Parathyroid adenoma (tissue), 2 donors: ENCODE data around the gene SLC22A23.

ENCODE experiments used
- H2AFZ ChIP-seq: fragments of 300-600 bp; sonication (generic); one replicate; pipeline ENCODE4 v1.7.0; 2017; ENCODE audit warnings: antibody characterized with exemption, mild to moderate bottlenecking
- H3K27ac ChIP-seq: fragments of 300-600 bp; sonication (generic); one replicate; pipeline ENCODE4 v1.7.0; 2017
- H3K27me3 ChIP-seq: fragments of 300-600 bp; sonication (generic); one replicate; pipeline ENCODE4 v1.7.0; 2017; ENCODE audit warnings: low read length; ENCODE audit not compliant: control insufficient read depth, insufficient read depth
- H3K36me3 ChIP-seq: fragments of 300-600 bp; sonication (generic); one replicate; pipeline ENCODE4 v1.7.0; 2017; ENCODE audit warnings: low read length; ENCODE audit not compliant: control insufficient read depth, insufficient read depth
- H3K4me1 ChIP-seq: fragments of 300-600 bp; sonication (generic); one replicate; pipeline ENCODE4 v1.7.0; 2017; ENCODE audit warnings: control low read depth
- H3K4me2 ChIP-seq: fragments of 300-600 bp; sonication (generic); one replicate; pipeline ENCODE4 v1.7.0; 2017; ENCODE audit warnings: low read length
- H3K4me3 ChIP-seq: fragments of 300-600 bp; sonication (generic); one replicate; pipeline ENCODE4 v1.7.0; 2017; ENCODE audit warnings: low read depth, low read length
- H3K79me2 ChIP-seq: fragments of 300-600 bp; sonication (generic); one replicate; pipeline ENCODE4 v1.7.0; 2017; ENCODE audit warnings: control low read depth
- H3K9ac ChIP-seq: fragments of 300-600 bp; sonication (generic); one replicate; pipeline ENCODE4 v1.7.0; 2017; ENCODE audit warnings: mild to moderate bottlenecking
- H3K9me3 ChIP-seq: fragments of 300-600 bp; sonication (generic); one replicate; pipeline ENCODE4 v1.7.0; 2017; ENCODE audit warnings: low read length; ENCODE audit not compliant: control insufficient read depth
- CTCF ChIP-seq: fragments of 300-600 bp; sonication (generic); IDR thresholded peaks from one replicate; pipeline ENCODE4 v1.7.0; 2017; ENCODE audit warnings: antibody characterized with exemption, mild to moderate bottlenecking
- donor health status: primary hyperparathyroidism.

The SLC22A23 gene

DNA sequence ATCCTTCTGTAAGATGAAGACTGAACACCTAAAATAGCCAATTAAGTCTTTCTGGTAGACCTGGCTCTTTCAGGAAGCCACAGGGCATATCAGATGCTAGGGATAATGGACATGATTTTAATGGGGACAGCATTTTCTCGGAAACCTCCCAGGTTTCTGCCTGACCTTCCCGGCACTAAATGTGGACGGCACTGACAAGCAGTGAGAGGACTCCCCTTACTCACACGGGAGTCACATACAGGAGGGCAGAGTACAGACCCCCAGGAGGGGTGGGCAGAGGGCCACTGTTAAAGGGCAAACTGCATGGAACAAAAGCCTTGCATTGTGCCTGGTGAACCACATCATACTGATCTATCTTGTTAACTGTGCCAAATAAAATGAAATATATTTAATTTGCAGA, 178.2 kb downstream of the SLC22A23 start:
- no peaks in the 10 kb centered on the region for H3K36me3 ChIP-seq
- no peak for TF ChIP-seq CTCF
- no peak overlapping the region for H3K9ac ChIP-seq
- H3K4me3 ChIP-seq: no peak overlapping the region
- no peaks in the 10 kb centered on the region for H3K79me2 ChIP-seq
- no peak overlapping the region for H3K4me2 ChIP-seq
- no peak overlapping the region for H3K27ac ChIP-seq
- no peaks in the 10 kb centered on the region for H3K4me1 ChIP-seq
- no peaks in the 10 kb centered on the region for H3K27me3 ChIP-seq
- no peaks in the 10 kb centered on the region for H3K9me3 ChIP-seq
- no peak overlapping the region for H2AFZ ChIP-seq

- Histone ChIP-seq H3K27me3 (no peaks in the 10 kb centered on the region), H3K36me3 (no peaks in the 10 kb centered on the region), H3K27ac (no peak overlapping the region), H3K9me3 (no peaks in the 10 kb centered on the region), H3K9ac (no peak overlapping the region), H3K4me2 (no peak overlapping the region), H3K4me1 (no peaks in the 10 kb centered on the region), H2AFZ (no peak overlapping the region), H3K4me3 (no peak overlapping the region), H3K79me2 (no peaks in the 10 kb centered on the region)
- no peak for TF ChIP-seq CTCF
These were observed 178.9 kb downstream of the SLC22A23 start for GRCh38 chr6:3277851-3278416.

GRCh38 chr6:3277251-3277650, 179.6 kb downstream of the SLC22A23 start:
- Histone ChIP-seq H2AFZ (no peak overlapping the region), H3K79me2 (no peaks in the 10 kb centered on the region), H3K27ac (no peak overlapping the region), H3K27me3 (no peaks in the 10 kb centered on the region), H3K36me3 (no peaks in the 10 kb centered on the region), H3K9ac (no peak overlapping the region), H3K4me3 (no peak overlapping the region), H3K9me3 (no peaks in the 10 kb centered on the region), H3K4me1 (no peaks in the 10 kb centered on the region), H3K4me2 (no peak overlapping the region)
- no peak for TF ChIP-seq CTCF

- Histone ChIP-seq H3K4me1 (no peaks in the 10 kb centered on the region), H3K27me3 (no peaks in the 10 kb centered on the region), H3K36me3 (no peaks in the 10 kb centered on the region), H3K79me2 (no peaks in the 10 kb centered on the region), H2AFZ (no peak overlapping the region), H3K4me3 (no peak overlapping the region), H3K27ac (no peak overlapping the region), H3K9me3 (no peaks in the 10 kb centered on the region), H3K4me2 (no peak overlapping the region), H3K9ac (no peak overlapping the region)
- no peak for TF ChIP-seq CTCF
These were observed 180.4 kb downstream of the SLC22A23 start for GRCh38 chr6:3276174-3277167.
